ENCODE measurements around the gene MED17.

Gene MED17, protein sequence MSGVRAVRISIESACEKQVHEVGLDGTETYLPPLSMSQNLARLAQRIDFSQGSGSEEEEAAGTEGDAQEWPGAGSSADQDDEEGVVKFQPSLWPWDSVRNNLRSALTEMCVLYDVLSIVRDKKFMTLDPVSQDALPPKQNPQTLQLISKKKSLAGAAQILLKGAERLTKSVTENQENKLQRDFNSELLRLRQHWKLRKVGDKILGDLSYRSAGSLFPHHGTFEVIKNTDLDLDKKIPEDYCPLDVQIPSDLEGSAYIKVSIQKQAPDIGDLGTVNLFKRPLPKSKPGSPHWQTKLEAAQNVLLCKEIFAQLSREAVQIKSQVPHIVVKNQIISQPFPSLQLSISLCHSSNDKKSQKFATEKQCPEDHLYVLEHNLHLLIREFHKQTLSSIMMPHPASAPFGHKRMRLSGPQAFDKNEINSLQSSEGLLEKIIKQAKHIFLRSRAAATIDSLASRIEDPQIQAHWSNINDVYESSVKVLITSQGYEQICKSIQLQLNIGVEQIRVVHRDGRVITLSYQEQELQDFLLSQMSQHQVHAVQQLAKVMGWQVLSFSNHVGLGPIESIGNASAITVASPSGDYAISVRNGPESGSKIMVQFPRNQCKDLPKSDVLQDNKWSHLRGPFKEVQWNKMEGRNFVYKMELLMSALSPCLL

DNA sequence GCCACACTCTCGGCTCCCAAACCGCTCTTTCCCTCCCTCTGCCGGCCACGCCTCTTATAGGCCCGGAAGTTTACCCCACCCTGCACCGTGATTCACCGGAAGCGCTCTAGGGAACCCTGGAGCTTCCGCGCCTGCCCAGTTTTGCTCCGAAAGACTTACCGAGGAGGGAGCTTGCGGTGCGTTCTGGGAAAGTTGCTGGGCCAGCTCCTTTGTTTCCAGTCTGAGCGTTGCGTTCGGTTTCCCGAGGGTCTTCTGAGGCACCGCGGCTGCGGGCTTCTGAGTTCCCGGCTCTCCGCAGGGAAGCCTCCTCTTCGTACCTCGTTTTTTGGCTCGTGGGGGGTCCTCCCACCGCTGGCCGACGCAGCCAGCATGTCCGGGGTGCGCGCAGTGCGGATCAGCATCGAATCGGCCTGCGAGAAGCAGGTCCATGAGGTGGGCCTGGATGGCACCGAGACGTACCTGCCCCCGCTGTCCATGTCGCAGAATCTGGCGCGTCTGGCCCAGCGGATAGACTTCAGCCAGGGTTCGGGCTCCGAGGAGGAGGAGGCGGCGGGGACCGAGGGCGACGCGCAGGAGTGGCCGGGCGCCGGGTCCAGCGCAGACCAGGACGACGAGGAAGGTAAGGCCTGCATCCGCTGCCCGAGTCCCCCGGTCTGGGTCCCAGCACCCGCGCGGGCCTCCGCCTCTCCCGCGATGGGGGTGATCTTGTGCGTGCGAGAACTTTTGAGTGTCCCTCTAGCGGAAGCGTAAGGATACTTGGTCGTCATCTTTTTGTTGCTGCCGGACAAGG, at the start of gene MED17:
MED17 (plus strand) TSS at position 138 of the 790 bp plus-strand sequence; CDS start at position 370, 232 bp downstream.
- TF ChIP-seq TOX (CRISPR knock-in tag; IDR thresholded peaks at IDR 0.05; ENCODE audit: borderline replicate concordance), result no peak
- no peak for TF ChIP-seq OSR1 (CRISPR knock-in tag; IDR thresholded peaks at IDR 0.05)
- TF ChIP-seq, protein P1, sequence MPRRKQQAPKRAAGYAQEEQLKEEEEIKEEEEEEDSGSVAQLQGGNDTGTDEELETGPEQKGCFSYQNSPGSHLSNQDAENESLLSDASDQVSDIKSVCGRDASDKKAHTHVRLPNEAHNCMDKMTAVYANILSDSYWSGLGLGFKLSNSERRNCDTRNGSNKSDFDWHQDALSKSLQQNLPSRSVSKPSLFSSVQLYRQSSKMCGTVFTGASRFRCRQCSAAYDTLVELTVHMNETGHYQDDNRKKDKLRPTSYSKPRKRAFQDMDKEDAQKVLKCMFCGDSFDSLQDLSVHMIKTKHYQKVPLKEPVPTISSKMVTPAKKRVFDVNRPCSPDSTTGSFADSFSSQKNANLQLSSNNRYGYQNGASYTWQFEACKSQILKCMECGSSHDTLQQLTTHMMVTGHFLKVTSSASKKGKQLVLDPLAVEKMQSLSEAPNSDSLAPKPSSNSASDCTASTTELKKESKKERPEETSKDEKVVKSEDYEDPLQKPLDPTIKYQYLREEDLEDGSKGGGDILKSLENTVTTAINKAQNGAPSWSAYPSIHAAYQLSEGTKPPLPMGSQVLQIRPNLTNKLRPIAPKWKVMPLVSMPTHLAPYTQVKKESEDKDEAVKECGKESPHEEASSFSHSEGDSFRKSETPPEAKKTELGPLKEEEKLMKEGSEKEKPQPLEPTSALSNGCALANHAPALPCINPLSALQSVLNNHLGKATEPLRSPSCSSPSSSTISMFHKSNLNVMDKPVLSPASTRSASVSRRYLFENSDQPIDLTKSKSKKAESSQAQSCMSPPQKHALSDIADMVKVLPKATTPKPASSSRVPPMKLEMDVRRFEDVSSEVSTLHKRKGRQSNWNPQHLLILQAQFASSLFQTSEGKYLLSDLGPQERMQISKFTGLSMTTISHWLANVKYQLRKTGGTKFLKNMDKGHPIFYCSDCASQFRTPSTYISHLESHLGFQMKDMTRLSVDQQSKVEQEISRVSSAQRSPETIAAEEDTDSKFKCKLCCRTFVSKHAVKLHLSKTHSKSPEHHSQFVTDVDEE (CRISPR knock-in tag; IDR thresholded peaks at IDR 0.05), result no peak
- TF ChIP-seq CSDC2 (CRISPR knock-in tag; IDR thresholded peaks at IDR 0.05), result no peak
- TF ChIP-seq ZFP30 (CRISPR knock-in tag; IDR thresholded peaks at IDR 0.05), result no peak
- TF ChIP-seq, protein P2, sequence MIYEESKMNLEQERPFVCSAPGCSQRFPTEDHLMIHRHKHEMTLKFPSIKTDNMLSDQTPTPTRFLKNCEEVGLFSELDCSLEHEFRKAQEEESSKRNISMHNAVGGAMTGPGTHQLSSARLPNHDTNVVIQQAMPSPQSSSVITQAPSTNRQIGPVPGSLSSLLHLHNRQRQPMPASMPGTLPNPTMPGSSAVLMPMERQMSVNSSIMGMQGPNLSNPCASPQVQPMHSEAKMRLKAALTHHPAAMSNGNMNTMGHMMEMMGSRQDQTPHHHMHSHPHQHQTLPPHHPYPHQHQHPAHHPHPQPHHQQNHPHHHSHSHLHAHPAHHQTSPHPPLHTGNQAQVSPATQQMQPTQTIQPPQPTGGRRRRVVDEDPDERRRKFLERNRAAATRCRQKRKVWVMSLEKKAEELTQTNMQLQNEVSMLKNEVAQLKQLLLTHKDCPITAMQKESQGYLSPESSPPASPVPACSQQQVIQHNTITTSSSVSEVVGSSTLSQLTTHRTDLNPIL (CRISPR knock-in tag; IDR thresholded peaks at IDR 0.05; ENCODE audit: low read depth), result no peak
- no peak for TF ChIP-seq ZNF70 (CRISPR knock-in tag; IDR thresholded peaks at IDR 0.05)
- TF ChIP-seq ZNF565 (CRISPR knock-in tag; conservative IDR thresholded peaks at IDR 0.05; ENCODE audit: low read depth), result no peak
- no peak for TF ChIP-seq ZFP3 (CRISPR knock-in tag; IDR thresholded peaks at IDR 0.05)
- TF ChIP-seq ESRRG (CRISPR knock-in tag; IDR thresholded peaks at IDR 0.05), result no peak
- TF ChIP-seq BACH2 (CRISPR knock-in tag; IDR thresholded peaks at IDR 0.05; ENCODE audit: borderline replicate concordance), result no peak
- no peak for TF ChIP-seq GLIS3 (CRISPR knock-in tag; IDR thresholded peaks at IDR 0.05)
- TF ChIP-seq RARB (CRISPR knock-in tag; IDR thresholded peaks at IDR 0.05), result no peak
- TF ChIP-seq SNAI2 (CRISPR knock-in tag; IDR thresholded peaks at IDR 0.05), result no peak
- TF ChIP-seq, protein P3, sequence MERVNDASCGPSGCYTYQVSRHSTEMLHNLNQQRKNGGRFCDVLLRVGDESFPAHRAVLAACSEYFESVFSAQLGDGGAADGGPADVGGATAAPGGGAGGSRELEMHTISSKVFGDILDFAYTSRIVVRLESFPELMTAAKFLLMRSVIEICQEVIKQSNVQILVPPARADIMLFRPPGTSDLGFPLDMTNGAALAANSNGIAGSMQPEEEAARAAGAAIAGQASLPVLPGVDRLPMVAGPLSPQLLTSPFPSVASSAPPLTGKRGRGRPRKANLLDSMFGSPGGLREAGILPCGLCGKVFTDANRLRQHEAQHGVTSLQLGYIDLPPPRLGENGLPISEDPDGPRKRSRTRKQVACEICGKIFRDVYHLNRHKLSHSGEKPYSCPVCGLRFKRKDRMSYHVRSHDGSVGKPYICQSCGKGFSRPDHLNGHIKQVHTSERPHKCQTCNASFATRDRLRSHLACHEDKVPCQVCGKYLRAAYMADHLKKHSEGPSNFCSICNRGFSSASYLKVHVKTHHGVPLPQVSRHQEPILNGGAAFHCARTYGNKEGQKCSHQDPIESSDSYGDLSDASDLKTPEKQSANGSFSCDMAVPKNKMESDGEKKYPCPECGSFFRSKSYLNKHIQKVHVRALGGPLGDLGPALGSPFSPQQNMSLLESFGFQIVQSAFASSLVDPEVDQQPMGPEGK (CRISPR knock-in tag; IDR thresholded peaks at IDR 0.05; ENCODE audit: borderline replicate concordance), result no peak
- no peak for TF ChIP-seq ZNF8 (CRISPR knock-in tag; IDR thresholded peaks at IDR 0.05)
- peak; percentile 98 for ATAC-seq

DNA sequence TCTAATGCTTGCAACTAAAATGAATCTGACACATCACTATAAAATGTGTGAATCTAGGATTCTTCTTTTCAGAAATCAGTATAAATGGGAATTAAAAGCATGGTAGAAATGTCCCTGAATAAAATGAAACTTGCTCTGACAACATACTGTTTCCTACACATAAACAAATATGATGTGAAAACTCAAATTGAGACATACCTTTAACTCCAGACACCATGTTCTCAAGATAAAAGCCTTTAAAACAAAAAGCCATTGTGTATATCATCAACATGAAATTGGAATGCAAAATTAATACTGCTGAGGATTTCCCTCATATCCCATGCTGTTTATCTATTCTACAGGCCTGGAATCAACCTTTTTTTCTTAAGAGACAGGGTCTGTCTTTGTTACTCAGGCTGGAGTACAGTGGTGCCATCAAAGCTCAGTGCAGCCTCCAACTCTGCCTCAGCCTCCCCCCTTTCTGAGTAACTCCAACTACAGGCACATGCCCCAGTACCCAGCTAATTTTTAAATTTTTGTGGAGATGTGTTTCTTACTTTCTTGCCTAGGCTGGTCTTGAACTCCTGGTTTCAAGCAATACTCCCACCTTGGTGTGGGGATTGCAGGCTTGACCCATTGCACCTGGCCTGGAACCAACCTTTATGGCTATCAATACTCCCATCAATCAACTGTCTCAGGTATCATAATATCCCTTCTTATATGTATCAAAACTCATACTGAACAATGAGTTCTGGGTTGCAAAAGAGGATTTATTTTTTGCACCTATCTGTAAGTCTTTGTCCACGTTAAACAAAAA, 49.5 kb upstream of the MED17 start:
- no peak for ATAC-seq
- no peak for TF ChIP-seq TCF4 (CRISPR knock-in tag; IDR thresholded peaks at IDR 0.05; ENCODE audit: borderline replicate concordance)
- TF ChIP-seq GLIS3 (CRISPR knock-in tag; IDR thresholded peaks at IDR 0.05), result no peak
- TF ChIP-seq CSDC2 (CRISPR knock-in tag; IDR thresholded peaks at IDR 0.05), result no peak
- TF ChIP-seq, protein P3 (CRISPR knock-in tag; IDR thresholded peaks at IDR 0.05; ENCODE audit: borderline replicate concordance), result no peak
- TF ChIP-seq BACH2 (CRISPR knock-in tag; IDR thresholded peaks at IDR 0.05; ENCODE audit: borderline replicate concordance), result no peak
- TF ChIP-seq PPARA (CRISPR knock-in tag; IDR thresholded peaks at IDR 0.05; ENCODE audit: borderline replicate concordance), result no peak
- no peak for TF ChIP-seq RARB (CRISPR knock-in tag; IDR thresholded peaks at IDR 0.05)
- TF ChIP-seq, protein P4, sequence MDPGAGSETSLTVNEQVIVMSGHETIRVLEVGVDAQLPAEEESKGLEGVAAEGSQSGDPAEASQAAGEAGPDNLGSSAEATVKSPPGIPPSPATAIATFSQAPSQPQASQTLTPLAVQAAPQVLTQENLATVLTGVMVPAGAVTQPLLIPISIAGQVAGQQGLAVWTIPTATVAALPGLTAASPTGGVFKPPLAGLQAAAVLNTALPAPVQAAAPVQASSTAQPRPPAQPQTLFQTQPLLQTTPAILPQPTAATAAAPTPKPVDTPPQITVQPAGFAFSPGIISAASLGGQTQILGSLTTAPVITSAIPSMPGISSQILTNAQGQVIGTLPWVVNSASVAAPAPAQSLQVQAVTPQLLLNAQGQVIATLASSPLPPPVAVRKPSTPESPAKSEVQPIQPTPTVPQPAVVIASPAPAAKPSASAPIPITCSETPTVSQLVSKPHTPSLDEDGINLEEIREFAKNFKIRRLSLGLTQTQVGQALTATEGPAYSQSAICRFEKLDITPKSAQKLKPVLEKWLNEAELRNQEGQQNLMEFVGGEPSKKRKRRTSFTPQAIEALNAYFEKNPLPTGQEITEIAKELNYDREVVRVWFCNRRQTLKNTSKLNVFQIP (CRISPR knock-in tag; IDR thresholded peaks at IDR 0.05; ENCODE audit: borderline replicate concordance, low read depth), result no peak
- no peak for TF ChIP-seq ZFP3 (CRISPR knock-in tag; IDR thresholded peaks at IDR 0.05)
- TF ChIP-seq, protein P5, sequence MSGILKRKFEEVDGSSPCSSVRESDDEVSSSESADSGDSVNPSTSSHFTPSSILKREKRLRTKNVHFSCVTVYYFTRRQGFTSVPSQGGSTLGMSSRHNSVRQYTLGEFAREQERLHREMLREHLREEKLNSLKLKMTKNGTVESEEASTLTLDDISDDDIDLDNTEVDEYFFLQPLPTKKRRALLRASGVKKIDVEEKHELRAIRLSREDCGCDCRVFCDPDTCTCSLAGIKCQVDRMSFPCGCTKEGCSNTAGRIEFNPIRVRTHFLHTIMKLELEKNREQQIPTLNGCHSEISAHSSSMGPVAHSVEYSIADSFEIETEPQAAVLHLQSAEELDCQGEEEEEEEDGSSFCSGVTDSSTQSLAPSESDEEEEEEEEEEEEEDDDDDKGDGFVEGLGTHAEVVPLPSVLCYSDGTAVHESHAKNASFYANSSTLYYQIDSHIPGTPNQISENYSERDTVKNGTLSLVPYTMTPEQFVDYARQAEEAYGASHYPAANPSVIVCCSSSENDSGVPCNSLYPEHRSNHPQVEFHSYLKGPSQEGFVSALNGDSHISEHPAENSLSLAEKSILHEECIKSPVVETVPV (CRISPR knock-in tag; IDR thresholded peaks at IDR 0.05), result no peak

Data from SK-N-SH treated with all-trans-retinoic acid at 6 μM for 48 hours (cell line).